ENCODE measurements around the gene ALPG. TPM values are rescaled to one million over a fixed set of nuclear protein-coding genes. Genes with fewer than 3 reads are reported as not detected.
"Not testable (repeated sequence)": the region's sequence is repeated elsewhere in the genome, so short reads cannot be mapped to it uniquely, and the experiment has no call there.

ALPG gene
- total RNA-seq, 4 donors from 2014 or later, result not detected

DNA sequence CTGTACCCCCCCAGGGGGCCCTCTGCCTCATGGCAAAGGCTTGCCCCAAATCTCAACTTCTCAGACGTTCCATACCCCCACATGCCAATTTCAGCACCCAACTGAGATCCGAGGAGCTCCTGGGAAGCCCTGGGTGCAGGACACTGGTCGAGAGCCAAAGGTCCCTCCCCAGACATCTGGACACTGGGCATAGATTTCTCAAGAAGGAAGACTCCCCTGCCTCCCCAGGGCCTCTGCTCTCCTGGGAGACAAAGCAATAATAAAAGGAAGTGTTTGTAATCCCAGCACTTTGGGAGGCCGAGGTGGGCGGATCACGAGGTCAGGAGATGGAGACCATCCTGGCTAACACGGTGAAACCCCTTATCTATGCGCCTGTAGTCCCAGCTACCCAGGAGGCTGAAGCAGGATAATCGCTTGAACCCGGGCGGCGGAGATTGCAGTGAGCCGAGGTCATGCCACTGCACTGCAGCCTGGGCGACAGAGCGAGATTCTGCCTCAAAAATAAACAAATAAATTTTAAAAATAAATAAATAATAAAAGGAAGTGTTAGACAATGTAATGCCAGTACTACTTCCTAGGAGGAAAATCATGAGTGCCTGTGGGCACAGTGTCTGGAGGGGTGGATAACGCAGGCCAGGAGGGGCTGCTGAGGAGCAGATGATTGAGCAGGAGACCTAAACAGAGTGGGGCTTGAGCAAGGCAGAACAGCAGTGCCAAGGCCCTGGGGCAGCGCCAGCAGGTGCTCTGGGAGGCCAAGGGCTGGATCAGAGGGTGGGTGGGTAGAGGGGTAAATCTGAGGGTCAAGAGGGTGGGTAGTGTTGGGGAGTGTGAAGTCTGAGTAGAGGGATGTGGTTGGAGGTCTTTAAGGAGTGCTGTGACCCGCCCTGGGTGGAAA is 24.1 kb upstream of the ALPG start:
- 53 to 57% methylated on average over 15 of the region's 18 CpGs for WGBS, 2 donors
- Histone ChIP-seq H3K27ac (no peak overlapping the region), H3K27me3 (peaks cover 10 to 94% (median 16%) of the 10 kb centered on the region in 4 donors), H3K9me3 (no peaks in the 10 kb centered on the region), H3K4me1 (peaks cover 2 to 14% (median 3%) of the 10 kb centered on the region in 3 donors), H3K36me3 (no peaks in the 10 kb centered on the region), H3K4me3 (no peak overlapping the region)
- no peak for DNase-seq
- intact Hi-C loops (cut with DNase I), result no loop called here
- no peak for TF ChIP-seq POLR2A (IDR thresholded peaks at IDR 0.05)
- TF ChIP-seq, protein P1, sequence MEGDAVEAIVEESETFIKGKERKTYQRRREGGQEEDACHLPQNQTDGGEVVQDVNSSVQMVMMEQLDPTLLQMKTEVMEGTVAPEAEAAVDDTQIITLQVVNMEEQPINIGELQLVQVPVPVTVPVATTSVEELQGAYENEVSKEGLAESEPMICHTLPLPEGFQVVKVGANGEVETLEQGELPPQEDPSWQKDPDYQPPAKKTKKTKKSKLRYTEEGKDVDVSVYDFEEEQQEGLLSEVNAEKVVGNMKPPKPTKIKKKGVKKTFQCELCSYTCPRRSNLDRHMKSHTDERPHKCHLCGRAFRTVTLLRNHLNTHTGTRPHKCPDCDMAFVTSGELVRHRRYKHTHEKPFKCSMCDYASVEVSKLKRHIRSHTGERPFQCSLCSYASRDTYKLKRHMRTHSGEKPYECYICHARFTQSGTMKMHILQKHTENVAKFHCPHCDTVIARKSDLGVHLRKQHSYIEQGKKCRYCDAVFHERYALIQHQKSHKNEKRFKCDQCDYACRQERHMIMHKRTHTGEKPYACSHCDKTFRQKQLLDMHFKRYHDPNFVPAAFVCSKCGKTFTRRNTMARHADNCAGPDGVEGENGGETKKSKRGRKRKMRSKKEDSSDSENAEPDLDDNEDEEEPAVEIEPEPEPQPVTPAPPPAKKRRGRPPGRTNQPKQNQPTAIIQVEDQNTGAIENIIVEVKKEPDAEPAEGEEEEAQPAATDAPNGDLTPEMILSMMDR (IDR thresholded peaks at IDR 0.05), result no peak

DNA sequence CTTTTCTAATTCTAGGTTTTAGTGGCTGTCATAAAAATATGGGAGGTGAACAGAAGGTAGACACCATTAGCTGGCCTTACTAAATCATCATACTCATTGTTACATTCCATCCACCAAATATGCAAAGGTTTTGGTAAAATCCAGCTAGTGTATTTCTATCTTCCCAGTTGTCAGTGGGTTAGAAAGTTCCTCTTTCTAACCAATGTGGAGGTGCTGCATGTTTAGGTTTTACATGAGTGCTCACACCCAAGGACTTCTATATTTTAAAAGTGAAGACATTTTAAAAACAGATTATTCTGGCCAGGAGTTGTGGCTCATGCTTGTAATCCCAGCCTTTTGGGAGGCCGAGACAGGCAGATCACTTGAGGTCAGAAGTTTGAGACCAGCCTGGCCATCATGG is 22.2 kb upstream of the ALPG start:
- H3K4me1 ChIP-seq, result peaks cover 8 to 24% (median 10%) of the 10 kb centered on the region in 3 donors
- DNase-seq, result no peak
- H3K36me3 ChIP-seq, result no peaks in the 10 kb centered on the region
- 86% methylated on average over 1 of the region's 1 CpG; no CpG with 5 or more reads in 1 of the 2 donors for WGBS, 2 donors
- H3K9me3 ChIP-seq, result no peaks in the 10 kb centered on the region
- H3K27ac ChIP-seq, result no peak overlapping the region
- intact Hi-C loops (cut with DNase I), result no loop called here
- peaks cover 20 to 97% (median 34%) of the 10 kb centered on the region in 4 donors for H3K27me3 ChIP-seq
- TF ChIP-seq POLR2A (IDR thresholded peaks at IDR 0.05), result no peak
- TF ChIP-seq, protein P1 (IDR thresholded peaks at IDR 0.05), result no peak
- H3K4me3 ChIP-seq, result no peak overlapping the region

DNA sequence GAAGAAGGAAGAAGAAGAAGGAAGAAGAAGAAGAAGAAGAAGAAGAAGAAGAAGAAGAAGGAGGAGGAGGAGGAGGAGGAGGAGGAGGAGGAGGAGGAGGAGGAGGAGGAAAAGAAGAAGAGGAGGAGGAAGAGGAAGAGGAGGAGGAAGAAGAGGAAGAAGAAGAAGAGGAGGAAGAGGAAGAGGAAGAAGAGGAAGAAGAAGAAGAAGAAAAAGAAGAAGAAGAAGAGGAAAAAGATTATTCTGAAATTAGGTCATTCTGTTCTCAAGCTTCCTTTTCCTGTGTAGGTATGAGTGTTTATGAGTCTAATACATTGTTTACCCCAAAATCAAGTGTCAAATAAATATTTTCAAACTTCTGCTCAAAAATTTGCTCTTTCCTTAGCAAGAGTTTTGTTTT is 21.6 kb upstream of the ALPG start:
- DNase-seq; intact Hi-C loops (cut with DNase I); H3K27ac ChIP-seq; H3K9me3 ChIP-seq; H3K4me3 ChIP-seq; H3K36me3 ChIP-seq: not testable (repeated sequence)
- Histone ChIP-seq H3K27me3 (peaks cover 20 to 97% (median 34%) of the 10 kb centered on the region in 4 donors), H3K4me1 (peaks cover 8 to 24% (median 10%) of the 10 kb centered on the region in 3 donors)

DNA sequence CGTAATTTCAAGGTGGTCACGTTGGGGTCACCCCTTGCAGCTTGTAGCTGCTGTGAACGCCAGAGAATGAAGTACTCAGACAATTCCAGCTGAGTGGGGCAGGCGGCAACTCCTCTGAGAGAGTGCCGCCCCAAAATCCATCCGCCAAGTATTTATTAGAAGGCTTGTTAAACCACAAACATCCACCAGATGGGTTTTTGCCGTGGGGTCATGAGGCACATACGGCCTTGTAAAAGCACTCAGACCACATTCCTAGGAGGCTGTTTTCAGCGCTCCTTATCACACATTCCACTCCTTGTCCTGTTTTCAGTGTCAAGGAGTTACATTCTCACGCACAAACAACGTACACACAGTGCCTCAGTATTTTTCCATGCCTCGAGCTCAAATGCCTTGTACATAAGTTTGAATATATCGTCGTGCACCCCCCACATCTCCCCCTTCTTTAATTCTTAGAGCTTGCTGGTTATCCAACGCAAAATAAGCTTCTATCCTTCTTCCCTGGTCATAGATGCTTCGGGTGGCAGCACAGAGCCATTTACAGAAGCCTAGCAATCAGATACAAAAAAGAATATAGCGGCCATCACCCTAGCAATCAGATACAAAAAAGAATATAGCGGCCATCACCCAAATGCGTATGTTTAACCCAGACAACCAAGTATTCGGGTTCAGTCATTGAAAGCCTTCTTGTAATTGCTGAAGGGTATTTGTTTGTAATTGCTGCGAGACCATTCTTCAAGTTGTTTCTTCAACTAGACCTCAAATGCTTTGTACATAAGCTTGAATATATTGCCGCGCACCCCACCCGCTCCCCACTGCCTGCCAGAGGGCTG is 20.8 kb upstream of the ALPG start:
- 19 to 24% methylated on average over 22 to 24 of the region's 24 CpGs for WGBS, 2 donors

DNA sequence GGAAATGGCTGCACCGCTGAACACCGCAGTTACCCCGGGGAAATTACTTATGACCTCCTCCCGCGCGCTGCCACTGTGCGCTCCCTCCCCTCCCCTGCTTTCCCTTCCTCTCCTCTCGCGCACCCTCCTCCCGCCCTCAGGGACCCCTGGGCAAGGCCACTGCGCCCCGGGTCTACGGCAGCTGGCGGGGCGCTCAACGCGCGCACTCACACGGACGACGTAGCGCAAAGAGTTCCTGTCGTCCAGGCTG is 20.2 kb upstream of the ALPG start:
- Histone ChIP-seq H3K27ac (no peak overlapping the region), H3K27me3 (peaks cover 20 to 99% (median 36%) of the 10 kb centered on the region in 4 donors), H3K9me3 (no peaks in the 10 kb centered on the region), H3K36me3 (no peaks in the 10 kb centered on the region), H3K4me3 (no peak overlapping the region), H3K4me1 (peaks cover 8 to 24% (median 10%) of the 10 kb centered on the region in 3 donors)
- DNase-seq, result no peak
- TF ChIP-seq, protein P1 (IDR thresholded peaks at IDR 0.05), result no peak
- no peak for TF ChIP-seq POLR2A (IDR thresholded peaks at IDR 0.05)
- 8 to 10% methylated on average over 2 to 7 of the region's 23 CpGs for WGBS, 2 donors
- intact Hi-C loops (cut with DNase I), result no loop called here

More for the DNA sequence above, 20.8 kb upstream of the ALPG start:
- H3K27ac ChIP-seq, result no peak overlapping the region
- H3K27me3 ChIP-seq, result peaks cover 20 to 99% (median 36%) of the 10 kb centered on the region in 4 donors
- peaks cover 8 to 24% (median 10%) of the 10 kb centered on the region in 3 donors for H3K4me1 ChIP-seq
- DNase-seq, result no peak
- H3K4me3 ChIP-seq, result no peak overlapping the region
- intact Hi-C loops (cut with DNase I), result no loop called here
- H3K36me3 ChIP-seq, result no peaks in the 10 kb centered on the region
- H3K9me3 ChIP-seq, result no peaks in the 10 kb centered on the region
- TF ChIP-seq POLR2A (IDR thresholded peaks at IDR 0.05), result no peak
- TF ChIP-seq, protein P1 (IDR thresholded peaks at IDR 0.05), result no peak
